K562 treated with DMSO at 1 percent for 12 hours (cell line): Measurements from ENCODE around the gene KCNQ1. TPM values are rescaled to one million over a fixed set of nuclear protein-coding genes. Genes with fewer than 3 reads are reported as not detected.

Source experiments
- total RNA-seq: library from RNA; unstranded; fragments of 300-600 nt; gene quantifications from 2 replicates; pipeline ENCODE4 v1.2.3, GENCODE V29; 2022; ENCODE audit not compliant: insufficient read depth

Gene KCNQ1
- total RNA-seq = not detected in 2 replicates

GRCh38 chr11:2444821-2445745 lies at the start of gene KCNQ1:
Gene KCNQ1 (plus strand): TSS chr11:2445008. CDS start chr11:2445099, 91 bp downstream.

GRCh38 chr11:2400069-2400761 lies 44.6 kb upstream of the KCNQ1 start, which contains the start of gene TSSC4:
Gene TSSC4 (plus strand): TSS chr11:2400750. CDS start chr11:2402634, 1,884 bp downstream.

GRCh38 chr11:2443881-2444820 lies 657 bp upstream of the KCNQ1 start, which contains the start of gene TRPM5:
Gene TRPM5 (minus strand): TSS chr11:2444514. CDS start chr11:2423036, 21,478 bp downstream.

GRCh38 chr11:2699531-2700414 lies 255.0 kb downstream of the KCNQ1 start, which contains the start of gene KCNQ1OT1:
Gene KCNQ1OT1 (minus strand): TSS chr11:2699994.

GRCh38 chr11:2885678-2886081 lies 440.9 kb downstream of the KCNQ1 start, which contains the start of gene CDKN1C:
Gene CDKN1C (minus strand): TSS chr11:2885775. CDS start chr11:2885456, 319 bp downstream.

Other genes with a start within 250 kb of the KCNQ1 start
- 0.70 and 0.77 TPM in 2 replicates for gene ASCL2, start 174.4 kb upstream of the KCNQ1 start, total RNA-seq
- 0.53 TPM in 1 of 2 replicates, not detected in the other for gene C11orf21, start 143.1 kb upstream of the KCNQ1 start, total RNA-seq
- gene TSPAN32, start 143.0 kb upstream of the KCNQ1 start, total RNA-seq = 0.53 and 1.6 TPM in 2 replicates
- 194 TPM in 2 replicates for gene CD81, start 67.7 kb upstream of the KCNQ1 start, total RNA-seq
- 29.3 and 56.1 TPM in 2 replicates for gene TSSC4, start 44.3 kb upstream of the KCNQ1 start, total RNA-seq
- gene TRPM5, start 494 bp upstream of the KCNQ1 start, total RNA-seq = not detected in 2 replicates